ENCODE data around the gene FAM72A.
"Not testable (repeated sequence)": the region's sequence is repeated elsewhere in the genome, so short reads cannot be mapped to it uniquely, and the experiment has no call there.

Gene FAM72A

DNA sequence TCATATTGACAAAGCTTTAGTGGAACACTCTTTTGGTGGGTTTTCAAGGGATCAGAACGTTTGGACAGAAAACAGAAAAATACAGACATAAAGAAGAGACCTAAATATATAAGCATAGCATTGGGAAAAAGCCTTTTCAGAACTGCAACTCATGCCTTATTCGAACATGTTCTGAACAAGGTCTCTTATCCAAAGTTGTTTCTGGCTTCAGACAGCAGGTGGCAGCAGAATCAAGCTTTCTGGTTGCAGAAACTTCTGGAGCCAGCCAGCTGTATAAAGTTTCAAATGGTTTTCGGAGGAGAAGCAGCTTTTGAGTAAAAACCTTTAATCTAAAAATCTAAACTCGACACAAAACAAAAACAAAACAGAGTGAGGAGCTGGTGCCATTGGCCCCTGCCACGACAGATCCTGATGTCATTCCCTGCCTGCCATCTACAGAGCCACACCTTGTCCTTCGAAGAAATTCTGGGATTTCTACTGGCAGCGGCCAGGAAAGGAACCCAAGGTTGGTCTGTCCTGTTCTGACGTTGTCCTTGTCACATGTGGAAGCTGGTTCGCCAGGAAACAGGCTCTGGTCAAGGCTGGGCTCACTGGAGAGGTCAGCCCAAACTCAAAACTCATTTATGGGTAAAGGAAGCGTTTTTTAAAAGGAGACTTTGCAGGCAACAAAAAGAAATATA lies 35.1 kb downstream of the FAM72A start:
- not testable (repeated sequence) for DNase-seq

DNA sequence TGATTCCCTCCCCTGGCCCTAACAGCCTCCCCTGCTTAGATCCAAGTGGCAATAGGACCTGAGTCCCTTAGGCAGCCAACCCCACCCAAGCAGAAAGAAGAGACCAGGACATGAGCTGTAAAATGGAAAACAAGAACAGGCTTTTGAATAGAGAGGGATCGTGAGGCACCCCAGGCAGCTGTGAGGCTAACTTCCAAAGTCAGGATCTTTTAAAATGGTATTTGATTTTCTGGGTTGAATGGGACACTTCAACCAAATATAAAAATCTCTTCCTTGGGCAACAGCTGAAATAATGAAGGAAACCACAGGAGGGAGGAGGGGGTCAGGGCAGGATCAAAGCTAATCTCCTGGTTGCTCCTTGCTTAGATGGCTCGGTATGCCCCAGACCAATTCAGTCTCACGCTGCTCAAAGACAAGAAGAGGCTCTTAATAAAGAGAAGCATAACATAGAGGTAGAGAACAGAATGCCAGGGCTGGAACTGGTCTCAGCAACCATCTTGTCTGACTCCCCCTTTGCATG lies 56.8 kb downstream of the FAM72A start:
- DNase-seq = no peak

DNA sequence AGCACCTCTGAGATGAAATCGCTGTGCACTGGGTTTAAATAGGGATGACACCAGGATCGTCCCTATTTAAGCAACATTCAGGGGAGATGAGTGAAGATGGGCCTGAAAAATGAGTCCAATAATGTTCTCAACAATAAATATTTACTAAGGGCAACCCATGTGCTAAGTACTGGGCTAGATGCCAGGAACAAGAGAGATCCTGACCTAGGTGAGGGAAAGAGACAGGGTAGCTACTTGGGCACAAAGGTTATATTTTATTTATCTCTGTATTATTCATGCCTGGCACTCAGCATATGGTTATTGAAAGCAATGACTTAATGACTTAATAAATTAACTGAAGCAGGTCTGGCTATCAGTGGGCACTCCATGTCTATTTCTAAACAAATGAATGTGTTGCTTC lies 58.0 kb downstream of the FAM72A start:
- no peak for DNase-seq

DNA sequence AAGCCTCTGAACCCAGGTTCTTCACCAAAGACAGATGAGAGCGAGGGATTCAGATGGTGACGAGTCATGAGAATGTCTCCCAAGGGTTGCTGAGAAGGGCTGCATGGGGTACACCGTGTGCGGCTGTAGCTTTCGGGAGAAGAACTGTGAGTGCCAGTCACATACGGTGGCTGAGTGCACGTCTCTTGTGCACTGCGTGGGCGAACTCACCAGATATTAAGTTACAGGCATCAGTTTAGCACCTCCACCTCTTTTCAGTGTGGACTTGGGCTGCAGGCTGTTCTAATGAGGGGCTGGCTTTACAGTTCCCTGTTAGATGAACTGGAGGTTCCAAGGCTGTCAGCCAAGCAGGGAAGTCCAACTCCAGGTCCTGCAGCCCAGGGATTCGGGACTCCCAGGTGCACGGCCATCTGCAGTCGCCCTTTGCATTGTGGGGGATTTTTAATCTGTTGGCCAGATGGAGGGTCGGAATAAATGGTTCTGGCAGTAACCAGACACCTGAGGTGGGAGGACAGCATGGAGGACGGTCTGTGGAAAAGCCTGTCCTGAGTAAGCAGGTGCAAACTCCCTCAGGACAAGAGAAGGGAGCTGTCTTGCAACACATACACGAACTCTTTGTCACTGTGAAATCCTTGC lies 59.0 kb downstream of the FAM72A start:
- peak; percentile 70 to 76 for DNase-seq

DNA sequence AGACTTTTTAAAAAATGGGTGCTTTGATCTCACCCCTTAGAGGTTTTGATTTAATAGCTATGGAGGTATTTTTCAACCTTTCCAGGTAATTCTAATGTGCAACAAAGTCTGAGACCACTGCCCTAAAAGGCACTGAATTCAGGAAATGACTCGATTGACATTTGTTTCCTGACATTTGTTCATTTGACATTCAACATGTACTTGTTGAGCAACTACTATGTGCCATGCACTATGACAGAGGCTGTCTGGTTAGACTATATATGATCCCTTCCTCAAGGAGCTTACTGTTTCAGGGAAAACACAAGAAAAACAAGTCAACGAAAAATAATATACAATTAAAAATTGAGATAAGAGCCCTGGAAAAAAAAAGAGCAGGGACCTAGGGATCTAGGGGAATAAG lies 59.9 kb downstream of the FAM72A start:
- DNase-seq = no peak

DNA sequence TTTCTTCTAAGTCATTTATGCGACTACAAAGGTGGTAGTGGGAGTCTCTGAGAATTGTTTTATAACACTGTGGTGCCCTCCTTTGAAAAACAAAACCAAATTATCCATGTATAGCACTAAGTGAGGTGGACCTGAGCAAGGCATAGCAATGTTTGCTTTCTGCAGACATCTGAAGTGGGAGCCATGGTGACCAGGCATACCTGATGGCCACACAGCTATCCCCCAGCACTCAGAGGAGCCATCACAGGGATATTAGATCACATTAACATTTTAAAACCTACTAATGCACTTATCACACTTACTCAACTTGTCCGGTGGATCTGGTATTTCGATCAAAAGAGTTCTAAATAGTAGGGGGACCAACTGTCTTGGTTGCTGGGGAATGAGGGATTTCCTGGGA lies 60.6 kb downstream of the FAM72A start:
- no peak for DNase-seq

- no peak for DNase-seq
Observed at GRCh38 chr1:206136241-206136640, 66.4 kb downstream of the FAM72A start.

All from NCI-H187 (cell line).